Ishikawa (cell line): ENCODE results near the gene SF1.

Experiments
- CEBPB ChIP-seq: IDR thresholded peaks from 2 replicates; pipeline ENCODE4 v1.6.1; 2012
- CREB1 ChIP-seq: IDR thresholded peaks from 2 replicates; pipeline ENCODE4 v1.6.1; 2012; ENCODE audit warnings: low read depth
- EGR1 ChIP-seq: IDR thresholded peaks from 2 replicates; pipeline ENCODE4 v1.6.1; 2012
- EP300 ChIP-seq: IDR thresholded peaks from 2 replicates; pipeline ENCODE4 v1.6.1; 2012; ENCODE audit warnings: borderline replicate concordance
- FOXM1 ChIP-seq: IDR thresholded peaks from 2 replicates; pipeline ENCODE4 v1.6.1; 2012; ENCODE audit warnings: low read depth, borderline replicate concordance
- NFIC ChIP-seq: IDR thresholded peaks from 2 replicates; pipeline ENCODE4 v1.6.1; 2012
- RAD21 ChIP-seq: IDR thresholded peaks from 2 replicates; pipeline ENCODE4 v1.6.1; 2012; ENCODE audit warnings: low read depth
- REST ChIP-seq: IDR thresholded peaks from 2 replicates; pipeline ENCODE4 v1.6.1; 2012; ENCODE audit warnings: low read depth, mild to moderate bottlenecking
- TAF1 ChIP-seq: IDR thresholded peaks from 2 replicates; pipeline ENCODE4 v1.6.1; 2012; ENCODE audit warnings: low read depth, mild to moderate bottlenecking
- TCF12 ChIP-seq: IDR thresholded peaks from 2 replicates; pipeline ENCODE4 v1.6.1; 2012; ENCODE audit warnings: low read depth
- TEAD4 ChIP-seq: IDR thresholded peaks from 2 replicates; pipeline ENCODE4 v1.6.1; 2012
- USF1 ChIP-seq: IDR thresholded peaks from 2 replicates; pipeline ENCODE4 v1.6.1; 2012
- YY1 ChIP-seq: IDR thresholded peaks from 2 replicates; pipeline ENCODE4 v1.6.1; 2012; ENCODE audit warnings: low read depth
- ZBTB7A ChIP-seq: IDR thresholded peaks from 2 replicates; pipeline ENCODE4 v1.6.1; 2012; ENCODE audit warnings: low read depth
- TF ChIP-seq, protein P1 (sequence below): IDR thresholded peaks from 2 replicates; pipeline ENCODE4 v1.6.1; 2012

SF1 gene

GRCh38 chr11:64765851-64766665 is 12.3 kb downstream of the SF1 start:
- TF ChIP-seq NFIC (no peak), TAF1 (no peak), TEAD4 (no peak), FOXM1 (no peak), RAD21 (no peak), EP300 (no peak), YY1 (no peak)
- TF ChIP-seq, protein P1, sequence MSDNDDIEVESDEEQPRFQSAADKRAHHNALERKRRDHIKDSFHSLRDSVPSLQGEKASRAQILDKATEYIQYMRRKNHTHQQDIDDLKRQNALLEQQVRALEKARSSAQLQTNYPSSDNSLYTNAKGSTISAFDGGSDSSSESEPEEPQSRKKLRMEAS, result no peak

DNA sequence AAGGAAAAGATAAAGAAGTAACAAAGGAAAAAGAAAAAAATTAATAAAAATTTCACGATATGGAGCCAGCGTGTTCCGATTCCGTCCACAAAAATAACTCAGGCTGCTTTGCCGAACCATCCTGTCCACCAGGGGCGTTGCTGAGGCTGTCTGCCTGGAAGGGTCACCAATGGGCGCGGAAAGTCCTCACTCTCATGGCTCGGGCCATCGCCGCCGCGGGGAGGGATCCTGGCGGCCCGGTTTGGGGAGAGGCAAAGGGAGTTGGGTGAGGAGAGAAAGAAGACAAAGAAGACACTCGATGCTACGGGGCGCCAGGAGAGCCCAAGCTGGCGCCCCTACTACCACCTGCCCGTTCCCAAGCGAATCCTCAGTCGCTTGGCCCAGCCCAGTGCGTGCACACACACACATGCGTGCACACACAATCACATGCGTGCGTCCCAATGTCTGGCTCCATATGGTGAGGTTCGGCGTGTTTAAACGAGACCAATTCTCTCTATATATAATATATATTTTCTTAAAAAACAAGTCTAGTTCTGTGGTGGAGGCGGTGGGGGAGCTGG is 13.0 kb downstream of the SF1 start:
- TF ChIP-seq NFIC (no peak), FOXM1 (no peak), TEAD4 (no peak), YY1 (no peak), TAF1 (no peak), EGR1 (no peak), TCF12 (no peak), CREB1 (no peak), CEBPB (no peak), USF1 (no peak), ZBTB7A (no peak), RAD21 (no peak), REST (no peak), EP300 (no peak)

DNA sequence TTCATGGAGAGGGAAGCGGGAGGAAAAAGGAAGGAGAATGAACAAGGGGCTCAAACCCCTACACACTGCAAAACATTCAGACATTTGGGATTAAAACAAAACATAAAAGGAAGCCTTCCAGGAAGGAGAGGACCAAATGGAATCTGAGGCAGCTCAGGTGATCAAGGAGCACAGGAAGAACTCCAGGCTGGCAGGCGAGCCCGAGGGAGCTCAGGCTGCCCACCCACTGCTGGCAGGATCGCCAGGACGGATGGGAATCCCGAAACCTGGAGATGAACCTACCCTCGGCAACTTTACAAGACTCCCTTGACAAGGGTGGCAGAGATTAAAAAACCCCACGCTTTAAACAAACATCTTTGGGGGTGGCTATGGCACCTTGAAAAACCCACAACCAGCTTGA is 13.6 kb downstream of the SF1 start:
- TF ChIP-seq CREB1, result no peak
- TF ChIP-seq EGR1, result no peak
- TF ChIP-seq FOXM1, result no peak
- TF ChIP-seq ZBTB7A, result no peak
- TF ChIP-seq REST, result no peak
- TF ChIP-seq NFIC, result no peak
- TF ChIP-seq TEAD4, result no peak
- no peak for TF ChIP-seq CEBPB
- no peak for TF ChIP-seq EP300
- TF ChIP-seq YY1, result no peak
- TF ChIP-seq RAD21, result no peak
- no peak for TF ChIP-seq TAF1
- TF ChIP-seq, protein P1, result no peak
- TF ChIP-seq USF1, result no peak
- TF ChIP-seq TCF12, result no peak

DNA sequence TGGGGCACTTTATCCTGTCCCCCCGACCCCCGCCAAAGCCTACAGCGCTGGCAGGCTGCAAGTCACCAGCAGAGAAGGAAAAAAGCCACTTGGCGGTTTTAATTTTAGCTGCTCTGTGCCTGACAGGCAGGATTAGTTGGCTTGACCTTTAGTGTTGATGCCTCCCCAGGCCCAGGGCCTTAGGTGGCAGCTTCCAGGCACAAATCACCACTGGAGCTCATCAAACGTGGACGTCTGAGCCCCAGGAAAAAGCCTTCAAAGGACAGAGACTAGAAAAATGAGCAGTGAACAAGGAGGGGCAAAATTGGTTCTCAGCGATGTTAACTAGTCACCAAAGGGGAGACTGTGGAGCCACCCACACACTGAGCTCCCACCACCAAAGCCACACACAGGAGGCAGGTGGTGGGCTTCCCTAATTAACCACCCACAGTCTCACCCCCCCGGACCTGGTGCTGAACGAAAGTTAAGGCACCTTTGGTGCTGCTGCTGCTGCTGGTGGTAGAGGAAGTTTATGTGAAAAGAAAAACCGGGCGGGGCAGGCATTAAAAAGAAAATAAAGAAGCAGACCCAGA is 14.2 kb downstream of the SF1 start:
- TF ChIP-seq EGR1 (no peak), USF1 (no peak), EP300 (no peak), RAD21 (no peak), REST (no peak), CEBPB (no peak), ZBTB7A (no peak), YY1 (no peak), NFIC (no peak)
